GM23248 (cell line): ENCODE results near the gene ETS1. TPM values are rescaled to one million over a fixed set of nuclear protein-coding genes. Genes with fewer than 3 reads are reported as not detected.

Experiments used
- DNase-seq: peaks from one replicate; pipeline ENCODE4 v3.0.0-alpha.2; 2015
- H2AFZ ChIP-seq: fragments of 200-600 bp; sonication (generic); 2 replicates; pipeline ENCODE4 v1.6.1; 2016; ENCODE audit warnings: antibody characterized with exemption
- H3F3A ChIP-seq: fragments of 200-600 bp; sonication (generic); 2 replicates; pipeline ENCODE4 v1.6.1; 2016; ENCODE audit warnings: mild to moderate bottlenecking, antibody characterized with exemption, mixed run types; ENCODE audit not compliant: insufficient read depth
- H3K27ac ChIP-seq: fragments of 200-600 bp; sonication (generic); 2 replicates; pipeline ENCODE4 v1.5.1; 2016; ENCODE audit warnings: mild to moderate bottlenecking
- H3K27me3 ChIP-seq: fragments of 200-600 bp; sonication (generic); replicated peaks from 2 replicates; pipeline ENCODE4 v1.6.1; 2016; ENCODE audit warnings: mild to moderate bottlenecking; ENCODE audit not compliant: insufficient read depth
- H3K36me3 ChIP-seq: fragments of 200-600 bp; sonication (generic); 2 replicates; pipeline ENCODE4 v1.6.1; 2016; ENCODE audit warnings: low read depth, mild to moderate bottlenecking
- H3K4me1 ChIP-seq: fragments of 200-600 bp; sonication (generic); 2 replicates; pipeline ENCODE4 v1.6.1; 2016; ENCODE audit warnings: mild to moderate bottlenecking; ENCODE audit not compliant: insufficient read depth
- H3K4me2 ChIP-seq: fragments of 200-600 bp; sonication (generic); one replicate; pipeline ENCODE4 v1.6.1; 2016; ENCODE audit warnings: mild to moderate bottlenecking; ENCODE audit not compliant: unreplicated experiment
- H3K4me3 ChIP-seq: fragments of 200-600 bp; sonication (generic); 2 replicates; pipeline ENCODE4 v1.5.1; 2016; ENCODE audit warnings: mild to moderate bottlenecking
- H3K79me2 ChIP-seq: fragments of 200-600 bp; sonication (generic); 2 replicates; pipeline ENCODE4 v1.6.1; 2016; ENCODE audit warnings: mild to moderate bottlenecking; ENCODE audit not compliant: insufficient read depth
- H3K9ac ChIP-seq: fragments of 200-600 bp; sonication (generic); 2 replicates; pipeline ENCODE4 v1.6.1; 2016; ENCODE audit warnings: mild to moderate bottlenecking
- H3K9me2 ChIP-seq: fragments of 200-600 bp; sonication (generic); 2 replicates; pipeline ENCODE4 v1.6.1; 2016; ENCODE audit warnings: mixed run types, mild to moderate bottlenecking, moderate library complexity; ENCODE audit not compliant: insufficient read depth
- H3K9me3 ChIP-seq: fragments of 200-600 bp; sonication (generic); one replicate; pipeline ENCODE4 v1.6.1; 2017; ENCODE audit warnings: low read depth
- H4K20me1 ChIP-seq: fragments of 200-600 bp; sonication (generic); 2 replicates; pipeline ENCODE4 v1.6.0; 2016; ENCODE audit not compliant: insufficient read depth
- EZH2 ChIP-seq: fragments of 200-600 bp; sonication (generic); IDR thresholded peaks from 2 replicates; pipeline ENCODE4 v1.6.1; 2018; ENCODE audit warnings: antibody characterized with exemption, mild to moderate bottlenecking; ENCODE audit not compliant: insufficient read depth, poor library complexity, severe bottlenecking
- EZH2phosphoT487 ChIP-seq: fragments of 200-600 bp; sonication (generic); IDR thresholded peaks from 2 replicates; pipeline ENCODE4 v1.6.1; 2018; ENCODE audit warnings: antibody characterized with exemption, moderate library complexity, mild to moderate bottlenecking, low read depth; ENCODE audit not compliant: insufficient read depth
- WGBS, 2 experiments: methylation state at CpG; one replicate each; pipeline ENCODE4 v1.1.6; 2015 to 2017; ENCODE audit warnings: low lambda C conversion rate in 2 of 2, low coverage in 1 of 2; ENCODE audit errors: missing lambda C conversion rate in 2 of 2; 5-methylcytosine and 5-hydroxymethylcytosine counted together
- in situ Hi-C: fragments of 300-500 bp; cut with MboI; formaldehyde crosslinking; loops from 2 replicates; pipeline ENCODE4 v1.15.0; 2020
- polyA plus RNA-seq: library from polyadenylated mRNA; unstranded; fragments of >200 nt; fragmentation: Nextera tagmentation; extraction: Ambion mirVana; gene quantifications from 2 replicates; pipeline ENCODE4 v1.2.1, GENCODE V29; 2016
- total RNA-seq: library from RNA; depleted of rRNA; stranded (reverse); fragments of >200 nt; shearing (Covaris generic); gene quantifications from 2 replicates; pipeline ENCODE4 v1.2.3, GENCODE V29; 2014

Gene ETS1
- total and polyA plus RNA-seq, 2 experiments from 2014 or later, result 19.9 to 61.0 TPM

GRCh38 chr11:128598506-128599150 is 11.3 kb upstream of the ETS1 start:
- Histone ChIP-seq H3K4me2 (no peak overlapping the region), H3K27me3 (no peaks in the 10 kb centered on the region), H3K9me2 (no peaks in the 10 kb centered on the region), H3K9me3 (no peaks in the 10 kb centered on the region), H4K20me1 (no peaks in the 10 kb centered on the region), H3K4me3 (no peak overlapping the region), H3K9ac (no peak overlapping the region), H2AFZ (no peak overlapping the region), H3F3A (peaks cover 13% of the 10 kb centered on the region; the same call in 1 of the 2 replicates), H3K79me2 (no peaks in the 10 kb centered on the region), H3K27ac (no peak overlapping the region), H3K4me1 (peaks cover 19% of the 10 kb centered on the region), H3K36me3 (no peaks in the 10 kb centered on the region)
- no peak for TF ChIP-seq EZH2phosphoT487
- no peak for DNase-seq
- in situ Hi-C loops, result no loop called here
- 79 to 83% methylated on average over 1 of the region's 1 CpG for WGBS, 2 experiments

- Histone ChIP-seq H3K4me3 (no peak overlapping the region), H3K9ac (no peak overlapping the region), H3K4me1 (peaks cover 19% of the 10 kb centered on the region), H3K27ac (no peak overlapping the region), H2AFZ (no peak overlapping the region), H3K9me3 (no peaks in the 10 kb centered on the region), H3K79me2 (no peaks in the 10 kb centered on the region), H3K9me2 (no peaks in the 10 kb centered on the region), H4K20me1 (no peaks in the 10 kb centered on the region), H3K27me3 (no peaks in the 10 kb centered on the region), H3K4me2 (no peak overlapping the region), H3K36me3 (no peaks in the 10 kb centered on the region), H3F3A (peaks cover 13% of the 10 kb centered on the region; the same call in 1 of the 2 replicates)
- DNase-seq, result no peak
- WGBS, 2 experiments, result 92 to 94% methylated on average over 4 of the region's 4 CpGs
- no peak for TF ChIP-seq EZH2
- no peak for TF ChIP-seq EZH2phosphoT487
- in situ Hi-C loops, result no loop called here
Observed at GRCh38 chr11:128598096-128598495, 10.7 kb upstream of the ETS1 start.

GRCh38 chr11:128597209-128597608 is 9.9 kb upstream of the ETS1 start:
- DNase-seq, result no peak
- Histone ChIP-seq H3F3A (peaks cover 13% of the 10 kb centered on the region; the same call in 1 of the 2 replicates), H3K9me3 (no peaks in the 10 kb centered on the region), H3K4me3 (no peak overlapping the region), H3K36me3 (no peaks in the 10 kb centered on the region), H3K27me3 (no peaks in the 10 kb centered on the region), H3K4me2 (no peak overlapping the region), H3K79me2 (no peaks in the 10 kb centered on the region), H3K9ac (no peak overlapping the region), H4K20me1 (no peaks in the 10 kb centered on the region), H2AFZ (no peak overlapping the region), H3K4me1 (peaks cover 19% of the 10 kb centered on the region), H3K9me2 (no peaks in the 10 kb centered on the region), H3K27ac (no peak overlapping the region)
- no peak for TF ChIP-seq EZH2phosphoT487
- no peak for TF ChIP-seq EZH2
- WGBS, 2 experiments, result 98 to 100% methylated on average over 2 of the region's 2 CpGs
- in situ Hi-C loops, result no loop called here

DNA sequence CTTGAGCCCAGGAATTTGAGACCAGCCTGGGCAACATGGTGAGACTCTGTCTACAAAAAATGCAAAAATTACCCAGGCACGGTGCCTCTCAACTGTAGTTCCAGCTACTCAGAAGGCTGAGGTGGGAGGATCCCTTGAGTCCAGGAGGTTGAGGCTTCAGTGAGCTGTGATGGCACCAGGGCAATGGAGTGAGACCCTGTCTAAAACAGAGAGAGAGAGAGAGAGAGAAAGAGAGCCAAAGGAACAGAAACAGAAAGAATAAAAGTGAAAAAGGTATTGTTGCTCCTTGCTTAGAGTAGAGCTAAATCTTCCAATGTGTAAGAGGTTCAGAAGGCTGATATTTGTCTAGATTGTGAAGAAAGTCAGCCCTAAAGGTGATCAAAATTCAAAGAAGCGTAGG is 8.9 kb upstream of the ETS1 start:
- Histone ChIP-seq H3F3A (peaks cover 13% of the 10 kb centered on the region; the same call in 1 of the 2 replicates), H3K4me2 (no peak overlapping the region), H3K27ac (no peak overlapping the region), H3K9me3 (no peaks in the 10 kb centered on the region), H3K4me3 (no peak overlapping the region), H3K4me1 (peaks cover 19% of the 10 kb centered on the region), H3K9me2 (no peaks in the 10 kb centered on the region), H3K9ac (no peak overlapping the region), H4K20me1 (no peaks in the 10 kb centered on the region), H2AFZ (no peak overlapping the region), H3K36me3 (no peaks in the 10 kb centered on the region), H3K79me2 (no peaks in the 10 kb centered on the region), H3K27me3 (no peaks in the 10 kb centered on the region)
- WGBS, 2 experiments, result 96 to 100% methylated on average over 2 of the region's 2 CpGs
- no peak for DNase-seq
- in situ Hi-C loops, result no loop called here
- no peak for TF ChIP-seq EZH2
- no peak for TF ChIP-seq EZH2phosphoT487
